ENCODE data around the gene CHP2. TPM values are rescaled to one million over a fixed set of nuclear protein-coding genes. Genes with fewer than 3 reads are reported as not detected.

The CHP2 gene
- total and polyA plus RNA-seq, 9 of the 15 experiments (the other 6 are each of a cell fraction or from before 2014, with no cell fraction given) = 0.23 to 1.1 (median 0.80) TPM

GRCh38 chr16:23803591-23804123, 48.8 kb downstream of the CHP2 start (continued):
- TF ChIP-seq ZNF407 (IDR thresholded peaks at IDR 0.05; ENCODE audit: low read depth) (peak; percentile 49; the same call in 1 of the 2 replicates), HMBOX1 (IDR thresholded peaks at IDR 0.05) (peak; percentile 33; the same call in 1 of the 2 replicates), TRIM24 (IDR thresholded peaks at IDR 0.05) (peak in 1 of 2 experiments; percentile 31; a peak in 1 of 4 replicates), FOXO4 (CRISPR knock-in tag; IDR thresholded peaks at IDR 0.05) (no peak), CEBPB (tag; IDR thresholded peaks at IDR 0.05) (no peak), NBN (IDR thresholded peaks at IDR 0.05; ENCODE audit: low read depth) (peak; percentile 73; the same call in 1 of the 2 replicates), POLR3A (IDR thresholded peaks at IDR 0.05; ENCODE audit: borderline replicate concordance, extremely low read depth, insufficient read depth, insufficient read length) (no peak), ZNF431 (CRISPR knock-in tag; IDR thresholded peaks at IDR 0.05) (no peak), SRF (CRISPR knock-in tag; IDR thresholded peaks at IDR 0.05) (peak in 1 of 2 experiments; percentile 28; a peak in 1 of 4 replicates), MECOM (CRISPR knock-in tag; IDR thresholded peaks at IDR 0.05) (peak; percentile 61; the same call in 1 of the 2 replicates), U2AF1 (optimal IDR thresholded peaks at IDR 0.05; ENCODE audit: low read depth, low read length) (no peak), EP400 (IDR thresholded peaks at IDR 0.05) (peak; percentile 52), NEUROD1 (IDR thresholded peaks at IDR 0.05; ENCODE audit: borderline replicate concordance, low read depth, low read length, partially characterized antibody) (peak; percentile 13), SLC30A9 (CRISPR knock-in tag; IDR thresholded peaks at IDR 0.05) (no peak)

All from K562 (cell line).